ENCODE data around the gene NEK6.

The NEK6 gene

DNA sequence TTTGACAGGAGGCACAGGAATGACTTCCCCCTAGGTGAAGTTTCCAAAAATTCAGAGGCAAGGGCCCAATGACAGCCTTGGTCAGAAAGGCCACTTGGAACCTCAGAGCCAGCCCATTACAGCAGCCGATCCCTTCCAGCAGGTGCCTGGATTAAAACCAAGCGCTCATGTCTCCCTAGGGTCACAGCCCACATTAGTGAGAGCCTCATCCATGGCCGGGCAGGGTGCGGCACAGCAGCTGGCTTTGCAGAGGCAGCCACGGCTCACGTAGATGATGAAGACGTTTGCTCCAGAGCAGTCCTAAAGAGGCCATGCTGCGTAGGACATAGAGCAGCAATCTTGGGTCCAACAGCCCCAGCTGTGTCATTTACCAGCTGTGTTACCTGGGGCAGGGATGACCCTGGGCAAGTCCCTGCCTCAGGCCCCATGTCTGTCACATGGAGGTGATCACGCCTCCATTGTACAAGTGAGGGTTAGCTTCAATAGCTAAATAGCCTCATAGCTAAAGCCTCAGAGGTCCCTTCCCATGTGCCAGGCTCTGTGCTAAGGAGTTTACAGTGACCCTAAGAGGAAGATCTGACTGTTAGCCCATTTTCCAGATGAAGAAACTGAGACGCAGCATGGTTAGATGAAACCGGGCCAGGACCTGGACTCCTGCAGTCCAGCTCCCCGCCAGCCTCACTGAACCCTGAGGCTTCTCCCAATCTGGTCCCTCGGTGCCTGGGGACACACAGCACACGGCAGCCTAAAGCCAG lies 39.2 kb downstream of the NEK6 start:
- no peak for DNase-seq (ENCODE audit: low read depth in 3 of 3)

DNA sequence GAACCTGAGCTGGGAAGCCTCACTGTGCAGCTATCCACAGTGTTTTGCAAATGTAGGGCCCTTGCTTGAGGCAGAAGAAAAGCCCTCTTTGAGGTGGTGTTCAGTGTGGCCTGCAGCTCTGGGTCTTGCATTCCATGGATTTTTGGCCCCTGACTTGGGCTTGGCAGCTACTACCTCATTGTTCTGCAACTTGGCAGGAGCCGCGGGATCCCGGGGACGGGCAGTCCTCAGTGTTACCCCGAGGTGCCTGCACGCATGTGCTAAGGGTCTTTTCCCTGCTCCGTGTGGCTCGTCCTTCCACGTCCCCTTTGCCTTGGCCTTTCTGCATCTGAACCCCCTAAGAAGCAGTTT lies 39.8 kb downstream of the NEK6 start:
- no peak for DNase-seq (ENCODE audit: low read depth in 3 of 3)

- DNase-seq (ENCODE audit: low read depth in 3 of 3): no peak
These were observed 40.3 kb downstream of the NEK6 start for GRCh38 chr9:124297915-124298645.

- no peak for DNase-seq (ENCODE audit: low read depth in 3 of 3)
These were observed 41.0 kb downstream of the NEK6 start for GRCh38 chr9:124298646-124299235.

DNA sequence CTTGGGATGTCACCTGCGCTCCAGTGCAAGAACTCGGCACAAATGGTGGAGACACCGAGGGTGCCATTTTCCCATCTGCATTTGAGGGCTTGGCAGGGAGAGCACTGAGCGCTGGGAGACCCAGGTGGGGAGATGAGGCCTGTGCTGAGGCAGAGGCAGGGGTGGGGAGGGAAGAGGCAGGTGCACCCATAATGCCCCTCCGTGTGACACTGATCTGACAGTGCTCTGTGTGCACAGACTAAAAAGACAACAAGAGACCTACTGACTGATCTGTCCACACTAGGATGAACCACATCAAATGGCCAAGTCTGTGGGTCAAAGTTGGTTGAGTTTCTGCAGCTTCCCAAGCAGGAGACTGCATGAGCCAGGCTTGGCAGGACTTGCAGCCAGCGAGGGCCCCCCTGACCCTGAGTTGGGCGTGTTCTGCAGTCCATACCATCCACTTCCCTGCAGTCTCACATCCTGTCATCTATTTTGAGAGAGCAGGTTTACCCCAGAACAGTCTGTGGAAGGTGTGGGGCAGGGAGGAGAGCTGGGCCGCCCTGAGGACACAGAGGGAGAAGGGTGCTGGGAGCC lies 41.9 kb downstream of the NEK6 start:
- DNase-seq (ENCODE audit: low read depth in 3 of 3): no peak

- DNase-seq (ENCODE audit: low read depth in 3 of 3): no peak
These were observed 42.6 kb downstream of the NEK6 start for GRCh38 chr9:124300312-124300711.

DNA sequence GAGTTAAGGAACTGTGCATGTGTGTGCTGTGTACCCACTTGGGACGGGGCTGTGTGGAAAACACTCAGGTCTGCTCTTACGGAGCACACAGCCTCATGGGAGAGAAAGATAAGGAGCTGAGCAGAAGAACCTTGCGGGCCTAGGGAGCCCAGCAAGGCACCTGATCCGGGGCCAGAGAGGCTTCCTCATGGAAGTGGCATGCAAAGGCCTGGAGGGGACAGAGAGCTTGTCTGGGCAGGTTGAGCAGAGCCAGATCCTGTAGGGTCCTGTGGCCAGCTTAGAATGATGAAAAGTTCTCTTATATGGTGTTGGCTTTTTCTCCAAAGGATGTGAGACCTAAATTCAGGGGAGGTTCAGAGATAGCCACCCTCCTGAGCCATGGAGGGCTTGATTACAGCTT lies 45.2 kb downstream of the NEK6 start:
- DNase-seq (ENCODE audit: low read depth in 3 of 3): no peak

DNA sequence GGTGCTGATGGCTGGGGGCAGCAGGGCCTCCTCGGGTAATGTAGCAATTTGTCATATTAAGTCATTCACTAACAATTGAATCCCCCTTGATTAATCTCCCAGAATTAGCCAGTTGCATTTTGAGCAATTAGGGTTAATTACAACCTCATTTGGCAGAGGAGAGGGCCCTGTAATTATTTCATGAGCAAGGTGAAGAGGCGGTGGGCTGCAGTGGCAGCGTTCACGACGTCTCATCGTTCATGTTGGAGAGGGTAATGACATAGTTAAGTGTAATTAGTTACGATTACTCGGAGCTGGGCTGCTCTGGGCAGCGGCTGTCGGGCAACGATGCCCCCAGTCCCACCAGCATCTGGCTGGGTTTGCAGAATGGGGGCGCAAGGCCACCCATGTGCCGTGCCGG lies 46.0 kb downstream of the NEK6 start:
- no peak for DNase-seq (ENCODE audit: low read depth in 3 of 3)

DNA sequence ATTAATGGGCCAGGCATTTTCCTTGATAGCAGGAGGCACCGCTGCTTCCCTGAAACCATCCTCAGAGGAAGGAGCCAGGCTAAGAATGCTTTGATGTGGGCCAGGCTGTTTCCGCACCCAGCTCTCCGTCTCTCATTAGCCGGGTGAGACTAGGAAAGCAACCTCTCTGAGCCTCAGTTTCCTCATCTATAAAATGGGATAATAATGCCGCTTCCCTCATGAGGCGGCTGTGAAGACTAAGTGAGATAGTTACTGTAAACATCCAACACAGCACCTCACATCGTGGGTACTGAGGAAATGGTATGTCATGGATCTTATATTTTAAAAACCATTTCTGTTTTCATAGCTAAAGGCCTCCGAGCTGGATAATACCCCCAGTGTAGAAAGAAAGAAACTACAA lies 46.5 kb downstream of the NEK6 start:
- no peak for DNase-seq (ENCODE audit: low read depth in 3 of 3)

DNA sequence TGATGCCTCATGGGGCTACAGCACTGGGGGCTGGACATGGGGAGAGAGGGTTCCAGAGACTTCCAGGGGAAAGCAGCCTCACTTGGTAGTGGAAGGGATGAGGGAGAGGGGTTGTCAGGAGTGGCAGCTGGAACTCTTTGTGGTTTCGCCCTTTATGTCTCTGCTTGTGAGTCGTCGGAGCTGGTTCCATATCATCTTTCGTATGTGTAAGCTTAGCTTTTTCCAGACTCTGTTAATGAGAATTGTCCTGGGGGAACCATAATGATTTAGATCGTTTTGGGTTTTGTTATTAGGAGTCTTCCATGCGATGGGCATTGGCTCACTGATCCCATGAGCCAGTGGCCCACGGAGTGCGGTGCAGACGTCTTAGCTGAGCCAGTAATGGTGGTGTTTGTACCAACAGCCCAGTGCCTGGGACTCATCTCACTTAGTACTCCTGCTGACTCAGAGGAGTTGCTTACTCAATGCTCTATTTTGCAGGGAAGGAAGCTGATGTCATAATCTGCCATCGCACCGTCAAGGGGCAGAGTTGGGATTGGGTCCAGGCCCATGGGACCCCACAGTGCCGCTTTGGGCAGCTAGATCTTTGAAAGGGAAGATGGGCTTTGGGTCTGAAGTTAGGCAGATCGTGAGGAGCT lies 48.5 kb downstream of the NEK6 start:
- no peak for DNase-seq (ENCODE audit: low read depth in 3 of 3)

DNA sequence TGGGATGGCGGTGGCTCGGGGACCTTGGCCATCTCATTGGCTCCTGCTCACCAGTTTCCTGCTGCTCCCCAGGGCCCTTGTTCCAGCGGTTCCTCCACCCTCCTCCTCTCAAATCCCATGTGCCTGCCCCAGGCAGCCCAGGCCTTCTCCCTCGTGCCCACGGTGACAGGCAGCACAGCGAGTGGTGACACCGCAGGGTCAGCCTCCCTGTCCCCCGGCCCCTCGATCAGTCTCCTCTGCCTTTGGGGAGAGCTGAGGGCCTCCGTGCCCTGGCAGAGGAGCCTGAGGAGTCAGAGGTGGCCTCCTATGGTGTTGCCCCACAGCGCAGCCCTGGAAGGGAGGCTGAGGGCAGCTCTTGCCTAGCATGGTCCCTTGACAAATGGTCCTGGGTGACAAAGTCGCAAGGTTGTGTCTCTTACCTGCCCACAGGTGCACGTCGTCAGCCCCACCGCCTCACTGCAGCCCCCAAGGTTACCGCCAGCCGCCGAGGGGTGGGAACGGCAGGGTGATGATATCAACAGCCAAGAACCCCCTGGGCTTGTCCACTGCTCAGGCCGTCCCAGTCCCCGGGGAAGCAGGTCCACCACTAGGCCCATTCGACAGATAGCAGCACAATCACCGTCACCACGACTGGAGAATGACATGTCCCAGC lies 49.8 kb downstream of the NEK6 start:
- DNase-seq (ENCODE audit: low read depth in 3 of 3): no peak

- DNase-seq (ENCODE audit: low read depth in 3 of 3): no peak
These were observed 51.1 kb downstream of the NEK6 start for GRCh38 chr9:124308606-124309491.

DNA sequence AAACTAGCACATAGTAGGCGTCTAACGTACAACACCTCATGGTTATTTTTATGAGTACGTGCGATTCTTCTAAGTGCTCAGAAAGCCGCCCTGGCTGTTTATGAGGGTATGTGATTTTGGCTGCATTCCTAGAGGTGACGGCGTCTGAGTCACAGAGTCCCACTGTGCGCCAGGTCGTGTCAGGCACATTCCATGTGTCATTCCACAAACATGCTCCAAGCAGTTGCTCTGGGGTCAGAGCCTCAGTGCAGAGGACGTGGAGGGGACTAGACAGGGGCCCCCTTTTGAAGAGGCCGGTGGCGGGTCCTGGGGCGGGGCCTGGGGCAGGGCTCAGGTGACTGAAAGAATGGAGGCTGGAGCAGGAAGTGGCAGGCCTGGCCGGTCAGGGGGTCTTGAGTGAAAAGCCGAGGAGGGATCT lies 51.9 kb downstream of the NEK6 start:
- DNase-seq (ENCODE audit: low read depth in 3 of 3): no peak

GRCh38 chr9:124311283-124311682 lies 53.5 kb downstream of the NEK6 start:
- no peak for DNase-seq (ENCODE audit: low read depth in 3 of 3)

- DNase-seq (ENCODE audit: low read depth in 3 of 3): no peak
These were observed 54.8 kb downstream of the NEK6 start for GRCh38 chr9:124312290-124313265.

- DNase-seq (ENCODE audit: low read depth in 3 of 3): no peak
These were observed 56.2 kb downstream of the NEK6 start for GRCh38 chr9:124313940-124314339.

DNA sequence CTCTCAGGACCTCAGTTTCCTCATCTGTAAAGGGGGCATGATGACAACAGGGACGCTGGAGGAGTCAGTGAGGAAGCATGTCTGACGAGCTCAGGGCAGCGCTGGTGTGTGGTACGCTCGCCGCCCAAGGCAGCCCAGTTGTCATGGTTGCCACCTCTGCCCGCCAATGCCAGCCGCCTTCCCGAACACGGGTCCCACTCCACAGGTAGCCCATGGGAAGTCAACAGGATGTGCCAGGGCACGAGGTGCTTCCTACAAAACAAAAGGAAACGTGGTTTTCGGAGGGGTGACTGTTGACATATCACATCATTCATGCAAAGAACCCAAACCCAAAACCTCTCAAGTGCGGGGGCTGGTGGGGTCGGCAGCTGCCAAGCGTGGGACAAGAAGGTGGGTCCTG lies 58.1 kb downstream of the NEK6 start:
- no peak for DNase-seq (ENCODE audit: low read depth in 3 of 3)

GRCh38 chr9:124320062-124320973 lies 62.6 kb downstream of the NEK6 start:
- peak in 2 of 3 donors; percentile 35 to 41 for DNase-seq (ENCODE audit: low read depth in 3 of 3)
